Spleen (tissue), 7 donors: ENCODE data around the gene PER1.

Experiments
- POLR2A ChIP-seq, 3 donors: fragments of 450-650 bp; IDR thresholded peaks; one replicate each; pipeline ENCODE4 v1.5.1; 2017; ENCODE audit warnings: antibody characterized with exemption in 3 of 3, mild to moderate bottlenecking in 1 of 3
- POLR2AphosphoS5 ChIP-seq, 3 donors: sonication (generic); formaldehyde crosslinking; IDR thresholded peaks; one replicate each; pipeline ENCODE4 v1.5.1; 2017; ENCODE audit warnings: antibody characterized with exemption in 3 of 3
- TF ChIP-seq, protein P1 (sequence below), 11 experiments: fragments of 200-600 bp in 7 of 11; fragments of 450-650 bp in 4 of 11; sonication (generic) in 4 of 11; IDR thresholded peaks in 8 of 11; conservative IDR thresholded peaks in 3 of 11; 1 replicate in 7 of 11; 2 replicates in 4 of 11; pipeline versions ENCODE4 v1.4.0 to v1.8.0; 2016 to 2021; ENCODE audit warnings: antibody characterized with exemption in 11 of 11, inconsistent platforms in 4 of 11, mild to moderate bottlenecking in 1 of 11
- donor health status: DM: no; HTN: no; CAD: no; lungs with moderate emphysema.
- donor health status: DM: no; HTN: no; CAD: no.
- donor health status: DM: no; HTN: no; CAD: no.

DNA sequence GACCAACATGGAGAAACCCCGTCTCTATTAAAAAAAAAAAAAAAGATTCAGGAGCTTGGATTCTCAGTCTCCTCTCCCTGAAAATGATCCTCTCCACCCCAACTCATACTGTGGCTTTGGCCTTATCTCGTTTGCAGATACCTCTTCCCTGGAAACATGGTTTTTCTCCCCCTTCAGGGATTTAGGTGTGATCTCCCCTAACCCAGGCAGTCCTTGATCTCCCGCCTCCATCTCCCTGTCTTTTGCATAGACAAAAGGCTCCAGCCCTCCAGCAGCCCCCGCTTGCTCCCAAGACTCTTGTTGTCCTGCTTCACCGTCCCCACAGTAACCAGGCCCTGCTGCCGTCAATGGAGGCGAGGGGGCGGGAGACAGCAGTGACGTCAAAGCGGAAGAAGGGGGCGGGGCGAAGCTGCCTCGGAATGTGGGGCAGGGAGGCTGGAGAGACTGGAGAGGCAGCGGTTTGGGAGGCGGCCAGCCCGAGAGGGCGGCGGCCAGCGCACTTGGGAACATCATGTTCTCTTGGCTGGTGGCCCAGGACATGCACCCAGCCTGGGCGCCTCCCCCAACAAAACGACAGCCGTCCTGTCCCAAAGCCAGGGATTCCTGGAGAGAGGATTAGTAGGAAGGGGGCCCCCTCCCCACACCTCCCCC, 1.9 kb upstream of the PER1 start:
- TF ChIP-seq, protein P1, sequence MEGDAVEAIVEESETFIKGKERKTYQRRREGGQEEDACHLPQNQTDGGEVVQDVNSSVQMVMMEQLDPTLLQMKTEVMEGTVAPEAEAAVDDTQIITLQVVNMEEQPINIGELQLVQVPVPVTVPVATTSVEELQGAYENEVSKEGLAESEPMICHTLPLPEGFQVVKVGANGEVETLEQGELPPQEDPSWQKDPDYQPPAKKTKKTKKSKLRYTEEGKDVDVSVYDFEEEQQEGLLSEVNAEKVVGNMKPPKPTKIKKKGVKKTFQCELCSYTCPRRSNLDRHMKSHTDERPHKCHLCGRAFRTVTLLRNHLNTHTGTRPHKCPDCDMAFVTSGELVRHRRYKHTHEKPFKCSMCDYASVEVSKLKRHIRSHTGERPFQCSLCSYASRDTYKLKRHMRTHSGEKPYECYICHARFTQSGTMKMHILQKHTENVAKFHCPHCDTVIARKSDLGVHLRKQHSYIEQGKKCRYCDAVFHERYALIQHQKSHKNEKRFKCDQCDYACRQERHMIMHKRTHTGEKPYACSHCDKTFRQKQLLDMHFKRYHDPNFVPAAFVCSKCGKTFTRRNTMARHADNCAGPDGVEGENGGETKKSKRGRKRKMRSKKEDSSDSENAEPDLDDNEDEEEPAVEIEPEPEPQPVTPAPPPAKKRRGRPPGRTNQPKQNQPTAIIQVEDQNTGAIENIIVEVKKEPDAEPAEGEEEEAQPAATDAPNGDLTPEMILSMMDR (IDR thresholded peaks at IDR 0.05 in 8 of 11, conservative IDR thresholded peaks at IDR 0.05 in 3 of 11) = no peak
- TF ChIP-seq POLR2A (IDR thresholded peaks at IDR 0.05) = peak in 1 of 3 donors; percentile 67
- peak; percentile 97 to 99 (median 97) for TF ChIP-seq POLR2AphosphoS5 (IDR thresholded peaks at IDR 0.05)
